Nephron progenitor cell (in vitro differentiated cells): ENCODE data around the gene TMEM213.

Source experiments
- DNase-seq: peaks from one replicate; pipeline ENCODE4 v3.0.0; 2021
- H3K27ac Mint-ChIP-seq: 2 replicates; pipeline ENCODE4 v1.8.0; 2021; ENCODE audit warnings: mild to moderate bottlenecking, moderate library complexity, mixed read lengths
- H3K27me3 Mint-ChIP-seq: 2 replicates; pipeline ENCODE4 v1.8.0; 2021; ENCODE audit warnings: mild to moderate bottlenecking, low read depth, mixed read lengths; ENCODE audit not compliant: poor library complexity
- H3K36me3 Mint-ChIP-seq: 2 replicates; pipeline ENCODE4 v1.8.0; 2021; ENCODE audit warnings: low read depth, mixed read lengths
- H3K4me1 Mint-ChIP-seq: 2 replicates; pipeline ENCODE4 v1.8.0; 2021; ENCODE audit warnings: mixed read lengths
- H3K4me3 Mint-ChIP-seq: 2 replicates; pipeline ENCODE4 v1.8.0; 2021; ENCODE audit warnings: mild to moderate bottlenecking, moderate library complexity, mixed read lengths
- H3K9me3 Mint-ChIP-seq: 2 replicates; pipeline ENCODE4 v1.8.0; 2021; ENCODE audit warnings: mild to moderate bottlenecking, moderate library complexity, mixed read lengths
- TF ChIP-seq, protein P1 (sequence below): fragments of 200-600 bp; sonication (generic); IDR thresholded peaks from 2 replicates; pipeline ENCODE4 v1.5.0; 2021; ENCODE audit warnings: antibody characterized with exemption

The TMEM213 gene

DNA sequence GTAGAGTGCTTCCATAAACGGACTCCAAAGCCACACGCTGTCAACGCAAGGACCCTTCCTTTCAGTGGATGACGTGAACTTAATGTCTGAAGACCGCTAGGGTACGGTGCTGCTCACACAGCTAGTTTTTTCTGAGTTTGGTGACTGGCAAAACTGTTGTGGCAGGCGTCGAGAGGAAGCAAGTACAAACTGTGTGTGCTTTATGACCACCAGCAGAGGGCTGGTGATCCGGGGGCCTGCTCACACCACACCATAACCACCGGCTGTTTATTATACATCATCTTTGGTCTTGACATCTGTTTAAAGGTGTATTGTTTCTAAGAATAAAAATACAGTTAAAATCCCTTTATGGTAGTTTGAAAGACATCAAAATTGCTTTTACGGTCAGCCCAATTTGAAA lies 37.3 kb downstream of the TMEM213 start:
- H3K27me3 Mint-ChIP-seq, result no peaks in the 10 kb centered on the region
- H3K27ac Mint-ChIP-seq, result no peak overlapping the region
- no peak for DNase-seq
- H3K36me3 Mint-ChIP-seq, result peaks cover 56% of the 10 kb centered on the region
- TF ChIP-seq, protein P1, sequence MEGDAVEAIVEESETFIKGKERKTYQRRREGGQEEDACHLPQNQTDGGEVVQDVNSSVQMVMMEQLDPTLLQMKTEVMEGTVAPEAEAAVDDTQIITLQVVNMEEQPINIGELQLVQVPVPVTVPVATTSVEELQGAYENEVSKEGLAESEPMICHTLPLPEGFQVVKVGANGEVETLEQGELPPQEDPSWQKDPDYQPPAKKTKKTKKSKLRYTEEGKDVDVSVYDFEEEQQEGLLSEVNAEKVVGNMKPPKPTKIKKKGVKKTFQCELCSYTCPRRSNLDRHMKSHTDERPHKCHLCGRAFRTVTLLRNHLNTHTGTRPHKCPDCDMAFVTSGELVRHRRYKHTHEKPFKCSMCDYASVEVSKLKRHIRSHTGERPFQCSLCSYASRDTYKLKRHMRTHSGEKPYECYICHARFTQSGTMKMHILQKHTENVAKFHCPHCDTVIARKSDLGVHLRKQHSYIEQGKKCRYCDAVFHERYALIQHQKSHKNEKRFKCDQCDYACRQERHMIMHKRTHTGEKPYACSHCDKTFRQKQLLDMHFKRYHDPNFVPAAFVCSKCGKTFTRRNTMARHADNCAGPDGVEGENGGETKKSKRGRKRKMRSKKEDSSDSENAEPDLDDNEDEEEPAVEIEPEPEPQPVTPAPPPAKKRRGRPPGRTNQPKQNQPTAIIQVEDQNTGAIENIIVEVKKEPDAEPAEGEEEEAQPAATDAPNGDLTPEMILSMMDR, result no peak
- no peak overlapping the region for H3K4me3 Mint-ChIP-seq
- no peaks in the 10 kb centered on the region for H3K9me3 Mint-ChIP-seq
- peaks cover 7% of the 10 kb centered on the region for H3K4me1 Mint-ChIP-seq

DNA sequence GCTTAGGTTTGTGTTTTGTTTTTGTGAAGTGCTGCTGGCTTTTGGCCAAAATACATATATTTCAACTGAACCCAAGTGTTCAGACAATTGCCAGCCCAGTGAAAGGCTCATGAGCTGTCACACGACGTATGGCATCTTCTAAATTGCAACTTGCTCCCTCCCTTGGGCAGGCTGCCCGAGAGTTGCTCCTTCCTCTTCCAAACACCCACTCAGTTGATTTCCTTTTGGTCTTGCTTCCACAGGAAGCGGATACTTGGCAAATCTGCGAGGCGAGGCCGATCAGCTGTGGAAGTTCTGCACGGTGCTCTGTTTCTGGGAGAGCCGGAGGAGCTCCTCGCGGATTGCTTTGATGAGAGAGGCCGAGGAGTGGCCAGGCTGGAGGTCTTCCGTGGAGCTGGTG lies 39.8 kb downstream of the TMEM213 start:
- no peak overlapping the region for H3K4me3 Mint-ChIP-seq
- H3K27me3 Mint-ChIP-seq, result no peaks in the 10 kb centered on the region
- DNase-seq, result no peak
- H3K4me1 Mint-ChIP-seq, result peaks cover 7% of the 10 kb centered on the region
- H3K9me3 Mint-ChIP-seq, result no peaks in the 10 kb centered on the region
- TF ChIP-seq, protein P1, result no peak
- H3K27ac Mint-ChIP-seq, result peak overlapping the region; percentile 79
- H3K36me3 Mint-ChIP-seq, result peaks cover 72% of the 10 kb centered on the region

GRCh38 chr7:138838166-138838565 lies 40.4 kb downstream of the TMEM213 start:
- no peaks in the 10 kb centered on the region for H3K27me3 Mint-ChIP-seq
- H3K9me3 Mint-ChIP-seq, result no peaks in the 10 kb centered on the region
- peaks cover 7% of the 10 kb centered on the region for H3K4me1 Mint-ChIP-seq
- peak overlapping the region; percentile 45 for H3K27ac Mint-ChIP-seq
- H3K36me3 Mint-ChIP-seq, result peaks cover 74% of the 10 kb centered on the region
- TF ChIP-seq, protein P1, result no peak
- no peak overlapping the region for H3K4me3 Mint-ChIP-seq
- DNase-seq, result peak; percentile 8

DNA sequence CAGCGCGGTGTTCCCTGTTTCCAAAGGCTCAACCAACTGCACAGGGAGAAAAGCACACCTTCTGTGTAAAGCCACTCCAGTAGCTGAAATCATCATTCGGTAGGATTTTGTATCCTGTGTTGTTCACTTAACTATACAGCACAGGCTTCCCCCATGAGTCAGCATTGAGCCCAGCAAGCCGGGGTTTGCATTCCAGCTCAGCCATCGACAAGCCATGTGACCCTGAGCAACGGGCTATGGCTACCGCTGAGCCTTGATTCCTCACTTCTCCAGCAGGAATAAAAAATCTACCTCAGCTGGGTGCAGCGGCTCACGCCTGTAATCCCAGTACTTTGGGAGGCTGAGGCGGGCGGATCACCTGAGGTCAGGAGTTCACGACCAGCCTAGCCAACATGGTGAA lies 44.3 kb downstream of the TMEM213 start:
- H3K27me3 Mint-ChIP-seq, result no peaks in the 10 kb centered on the region
- peaks cover 7% of the 10 kb centered on the region for H3K4me1 Mint-ChIP-seq
- peak; percentile 3 for DNase-seq
- no peak overlapping the region for H3K4me3 Mint-ChIP-seq
- H3K9me3 Mint-ChIP-seq, result no peaks in the 10 kb centered on the region
- H3K27ac Mint-ChIP-seq, result no peak overlapping the region
- H3K36me3 Mint-ChIP-seq, result peaks cover 77% of the 10 kb centered on the region
- TF ChIP-seq, protein P1, result no peak

DNA sequence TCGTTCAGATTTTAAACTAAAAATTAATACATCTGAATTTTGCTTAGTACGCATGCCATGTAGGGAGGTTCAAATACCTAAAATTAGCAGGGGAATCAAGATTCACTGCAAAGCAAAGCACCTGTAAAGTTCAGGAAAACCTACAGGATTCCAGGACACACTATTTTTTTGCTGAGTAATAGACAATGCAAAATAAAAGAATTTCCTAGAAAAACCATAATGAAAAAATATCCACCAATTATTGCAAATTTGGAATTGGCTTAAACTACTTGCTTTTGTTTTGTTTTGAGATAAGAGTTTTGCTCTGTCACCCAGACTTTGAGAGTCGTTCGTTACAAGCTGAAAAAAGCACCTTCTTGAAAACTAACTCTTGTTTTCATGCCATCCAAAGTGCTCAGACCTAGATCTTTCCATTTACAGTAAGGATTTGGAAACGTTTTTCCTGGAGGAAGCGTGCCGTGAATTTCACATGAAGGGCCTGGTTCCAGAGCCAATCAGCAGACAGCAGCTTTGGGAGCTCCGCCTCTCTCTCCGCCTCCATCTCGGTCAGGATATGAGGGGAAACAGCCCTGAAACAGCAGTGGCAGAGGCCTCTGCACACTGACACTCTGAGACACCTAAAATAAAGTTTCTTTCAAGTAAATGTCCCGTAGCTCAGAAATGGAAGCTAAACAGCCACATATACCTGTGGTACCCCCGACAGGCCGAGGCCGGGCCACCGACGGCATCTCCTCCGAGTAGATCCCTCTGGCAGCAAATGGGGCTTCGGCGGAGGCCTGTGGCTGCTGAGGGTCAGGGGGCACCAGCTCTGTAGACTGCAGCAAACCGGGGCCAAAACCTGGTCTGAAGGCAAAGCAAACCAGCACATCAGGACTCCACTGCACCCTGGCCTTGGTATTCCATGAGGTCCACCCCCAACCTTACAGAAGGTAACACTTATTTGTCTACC lies 46.1 kb downstream of the TMEM213 start:
- TF ChIP-seq, protein P1, result no peak
- Mint-ChIP-seq H3K4me1 (no peaks in the 10 kb centered on the region), H3K36me3 (peaks cover 70% of the 10 kb centered on the region), H3K27ac (no peak overlapping the region), H3K4me3 (no peak overlapping the region), H3K27me3 (no peaks in the 10 kb centered on the region), H3K9me3 (no peaks in the 10 kb centered on the region)
- DNase-seq, result peak; percentile 4

GRCh38 chr7:138845711-138846110 lies 47.9 kb downstream of the TMEM213 start:
- no peaks in the 10 kb centered on the region for H3K27me3 Mint-ChIP-seq
- no peak overlapping the region for H3K4me3 Mint-ChIP-seq
- DNase-seq, result no peak
- TF ChIP-seq, protein P1, result no peak
- no peaks in the 10 kb centered on the region for H3K4me1 Mint-ChIP-seq
- H3K9me3 Mint-ChIP-seq, result peaks cover 8% of the 10 kb centered on the region
- H3K36me3 Mint-ChIP-seq, result peaks cover 72% of the 10 kb centered on the region
- H3K27ac Mint-ChIP-seq, result no peak overlapping the region
